A549 (cell line): Measurements from ENCODE around the gene NCOA7. TPM values are rescaled to one million over a fixed set of nuclear protein-coding genes. Genes with fewer than 3 reads are reported as not detected.

ENCODE experiments used
- ATAC-seq, 2 experiments: fragments of 200-7000 bp in 1 of 2; fragments of >200 bp in 1 of 2; cut with Nextera tagmentation in 1 of 2; cut with Tn5 transposase in 1 of 2; 3 replicates each; pipeline versions ENCODE4 v1.8.0 to v1.9.1; 2018 to 2020; ENCODE audit warnings: mild to moderate bottlenecking in 1 of 2, moderate library complexity in 1 of 2
- CTCF ChIA-PET: fragments of 300-600 bp; sonication (Branson Sonifier 250); formaldehyde crosslinking; extraction: SDS; loops from one replicate; lab custom pipeline; 2021; ENCODE audit warnings: antibody characterized with exemption, inconsistent platforms; lab: Yijun Ruan, JAX
- POLR2A ChIA-PET: fragments of 350-600 bp; formaldehyde crosslinking; extraction: SDS; loops from one replicate; lab custom pipeline; 2021; ENCODE audit warnings: antibody characterized with exemption, inconsistent platforms; lab: Yijun Ruan, JAX
- DNase-seq, 2 experiments: peaks; one replicate each; pipeline versions ENCODE4 v3.0.0 to v3.0.0-alpha.2; 2011 to 2016; ENCODE audit warnings: low read depth in 1 of 2, low spot score in 1 of 2
- FAIRE-seq: peaks from 2 replicates; lab custom pipeline; 2011; peaks lifted over from hg19 to GRCh38; lab: Jason Lieb, UNC
- H3K27ac ChIP-seq, 2 experiments: fragments of >200 bp; sonication (Bioruptor Twin); formaldehyde crosslinking; 3 replicates each; pipeline ENCODE4 v1.5.1; 2016 to 2017
- H3K4me1 ChIP-seq: fragments of >200 bp; sonication (Bioruptor Twin); formaldehyde crosslinking; 3 replicates; pipeline ENCODE4 v1.6.1; 2016
- H3K4me2 ChIP-seq: fragments of >200 bp; sonication (Bioruptor Twin); formaldehyde crosslinking; 3 replicates; pipeline ENCODE4 v1.6.1; 2016
- H3K4me3 ChIP-seq: fragments of >200 bp; sonication (Bioruptor Twin); formaldehyde crosslinking; 3 replicates; pipeline ENCODE4 v1.5.1; 2016
- H3K9me3 ChIP-seq: fragments of >200 bp; sonication (Bioruptor Twin); formaldehyde crosslinking; 3 replicates; pipeline ENCODE4 v1.6.1; 2016
- CEBPB ChIP-seq, 2 experiments: fragments of >200 bp in 1 of 2; sonication (Bioruptor Twin) in 1 of 2; formaldehyde crosslinking in 1 of 2; IDR thresholded peaks; 2 replicates each; pipeline ENCODE4 v1.6.1; 2012 to 2016
- EHMT2 ChIP-seq: fragments of 200-600 bp; sonication (generic); IDR thresholded peaks from 2 replicates; pipeline ENCODE4 v1.6.1; 2016; ENCODE audit warnings: antibody characterized with exemption, low read depth, mild to moderate bottlenecking, moderate library complexity
- FOSL2 ChIP-seq, 2 experiments: fragments of 450-650 bp in 1 of 2; fragments of >200 bp in 1 of 2; sonication (Bioruptor Twin) in 1 of 2; formaldehyde crosslinking; IDR thresholded peaks; 2 replicates each; pipeline versions ENCODE4 v1.5.0 to v1.6.1; 2016 to 2020; ENCODE audit warnings: mild to moderate bottlenecking in 1 of 2, moderate library complexity in 1 of 2
- GATA3 ChIP-seq: IDR thresholded peaks from 2 replicates; pipeline ENCODE4 v1.6.1; 2012; ENCODE audit warnings: borderline replicate concordance
- HDAC2 ChIP-seq: fragments of 200-600 bp; sonication (generic); IDR thresholded peaks from 2 replicates; pipeline ENCODE4 v1.6.1; 2016
- HEYL ChIP-seq: fragments of 250-450 bp; sonication (Bioruptor Pico); IDR thresholded peaks from 2 replicates; pipeline ENCODE4 v1.8.0; 2021; ENCODE audit warnings: mild to moderate bottlenecking, moderate library complexity
- HOXA7 ChIP-seq: fragments of 250-450 bp; sonication (Bioruptor Pico); IDR thresholded peaks from 2 replicates; pipeline ENCODE4 v1.5.0; 2020; ENCODE audit warnings: mild to moderate bottlenecking, moderate library complexity
- HOXB13 ChIP-seq: fragments of 250-450 bp; sonication (Bioruptor Pico); IDR thresholded peaks from 2 replicates; pipeline ENCODE4 v1.5.0; 2020; ENCODE audit warnings: low read depth, mild to moderate bottlenecking, moderate library complexity
- HOXB5 ChIP-seq: fragments of 250-450 bp; sonication (Bioruptor Pico); IDR thresholded peaks from 2 replicates; pipeline ENCODE4 v1.5.0; 2020; ENCODE audit warnings: mild to moderate bottlenecking, moderate library complexity
- JUNB ChIP-seq: fragments of >200 bp; sonication (Bioruptor Twin); formaldehyde crosslinking; IDR thresholded peaks from 2 replicates; pipeline ENCODE4 v1.6.1; 2016
- MAFK ChIP-seq: fragments of 450-650 bp; IDR thresholded peaks from 2 replicates; pipeline ENCODE4 v1.6.1; 2014; ENCODE audit not compliant: partially characterized antibody
- MAZ ChIP-seq: fragments of 150-350 bp; IDR thresholded peaks from 2 replicates; pipeline ENCODE4 v1.6.1; 2014; ENCODE audit warnings: antibody characterized with exemption, low read depth, low read length, borderline replicate concordance
- MYC ChIP-seq: IDR thresholded peaks from 2 replicates; pipeline ENCODE4 v1.6.1; 2012; ENCODE audit warnings: mild to moderate bottlenecking, inconsistent platforms, low read length, improper control_type of control experiment, borderline replicate concordance
- NFE2L2 ChIP-seq: fragments of 150-350 bp; conservative IDR thresholded peaks from 2 replicates; pipeline ENCODE4 v1.6.1; 2014; ENCODE audit warnings: low read length
- NPAS2 ChIP-seq: fragments of 250-450 bp; sonication (Bioruptor Pico); IDR thresholded peaks from 2 replicates; pipeline ENCODE4 v1.8.0; 2022; ENCODE audit warnings: mild to moderate bottlenecking, moderate library complexity, borderline replicate concordance
- PHF8 ChIP-seq: fragments of 200-600 bp; sonication (generic); IDR thresholded peaks from 2 replicates; pipeline ENCODE4 v1.6.1; 2016; ENCODE audit warnings: low read depth, mild to moderate bottlenecking, antibody characterized with exemption, moderate library complexity, borderline replicate concordance
- POLR2A ChIP-seq: IDR thresholded peaks from 2 replicates; pipeline ENCODE4 v1.6.1; 2012; ENCODE audit warnings: mild to moderate bottlenecking, low read length
- POLR2AphosphoS2 ChIP-seq: conservative IDR thresholded peaks from 2 replicates; pipeline ENCODE4 v1.6.1; 2012; ENCODE audit warnings: low read length, improper control_type of control experiment, inconsistent platforms
- RAD21 ChIP-seq, 2 experiments: fragments of >200 bp in 1 of 2; sonication (Bioruptor Twin) in 1 of 2; formaldehyde crosslinking in 1 of 2; IDR thresholded peaks in 1 of 2; conservative IDR thresholded peaks in 1 of 2; 2 replicates in 1 of 2; 3 replicates in 1 of 2; pipeline ENCODE4 v1.6.1; 2012 to 2018; ENCODE audit warnings: inconsistent platforms in 1 of 2
- RARB ChIP-seq: fragments of 250-450 bp; sonication (Bioruptor Pico); IDR thresholded peaks from 2 replicates; pipeline ENCODE4 v1.8.0; 2021; ENCODE audit warnings: mild to moderate bottlenecking, moderate library complexity
- RCOR1 ChIP-seq: fragments of 150-350 bp; IDR thresholded peaks from 2 replicates; pipeline ENCODE4 v1.6.1; 2014; ENCODE audit warnings: antibody characterized with exemption, low read length, low read depth
- RNF2 ChIP-seq: fragments of 200-600 bp; sonication (generic); IDR thresholded peaks from 2 replicates; pipeline ENCODE4 v1.6.1; 2016; ENCODE audit warnings: low read depth, mild to moderate bottlenecking, antibody characterized with exemption, moderate library complexity, borderline replicate concordance
- SMC3 ChIP-seq: fragments of >200 bp; sonication (Bioruptor Twin); formaldehyde crosslinking; IDR thresholded peaks from 3 replicates; pipeline ENCODE4 v1.6.1; 2018; ENCODE audit warnings: inconsistent platforms
- SREBF2 ChIP-seq: fragments of 450-650 bp; IDR thresholded peaks from 2 replicates; pipeline ENCODE4 v1.6.1; 2014; ENCODE audit warnings: mild to moderate bottlenecking, moderate library complexity
- TP53 ChIP-seq: fragments of 250-450 bp; sonication (Bioruptor Pico); IDR thresholded peaks from 2 replicates; pipeline ENCODE4 v1.5.0; 2021; ENCODE audit warnings: mild to moderate bottlenecking, moderate library complexity
- ZNF302 ChIP-seq: fragments of 250-450 bp; sonication (Bioruptor Pico); IDR thresholded peaks from 2 replicates; pipeline ENCODE4 v1.9.0; 2021; ENCODE audit warnings: inconsistent platforms, mild to moderate bottlenecking, moderate library complexity
- WGBS: methylation state at CpG from one replicate; pipeline ENCODE4 v1.1.6; 2017; ENCODE audit errors: missing lambda C conversion rate; 5-methylcytosine and 5-hydroxymethylcytosine counted together
- polyA minus RNA-seq: library from RNA; depleted of rRNA, polyadenylated mRNA; stranded (reverse); fragments of >200 nt; gene quantifications from 2 replicates; pipeline ENCODE4 v1.2.3, GENCODE V29; 2011; rRNA and poly(A)+ RNA removed
- polyA plus RNA-seq, 4 experiments: library from polyadenylated mRNA; depleted of rRNA in 3 of 4; stranded (reverse); fragments of >200 nt; fragmentation: RNase III in 1 of 4; extraction: RNeasy Plus Mini Kit Qiagen cat#74134 plus additional on column Dnase treatment in 1 of 4; gene quantifications; 2 replicates in 3 of 4; 3 replicates in 1 of 4; pipeline ENCODE4 v1.2.3, GENCODE V29; 2011 to 2017
- TF ChIP-seq, protein P1 (sequence below): fragments of 250-450 bp; sonication (Bioruptor Pico); IDR thresholded peaks from 2 replicates; pipeline ENCODE4 v1.5.0; 2021; ENCODE audit warnings: mild to moderate bottlenecking, moderate library complexity, borderline replicate concordance
- TF ChIP-seq, protein P2 (sequence below): fragments of >200 bp; sonication (Bioruptor Twin); formaldehyde crosslinking; IDR thresholded peaks from 2 replicates; pipeline ENCODE4 v1.6.1; 2016
- TF ChIP-seq, protein P3 (sequence below): IDR thresholded peaks from 2 replicates; pipeline ENCODE4 v1.6.1; 2012
- TF ChIP-seq, protein P4 (sequence below): fragments of >200 bp; sonication (Bioruptor Twin); formaldehyde crosslinking; IDR thresholded peaks from 3 replicates; pipeline ENCODE4 v1.6.1; 2016
- TF ChIP-seq, protein P5 (sequence below): fragments of 450-650 bp; IDR thresholded peaks from 2 replicates; pipeline ENCODE4 v1.6.1; 2014; ENCODE audit warnings: antibody characterized with exemption

NCOA7 gene, protein sequence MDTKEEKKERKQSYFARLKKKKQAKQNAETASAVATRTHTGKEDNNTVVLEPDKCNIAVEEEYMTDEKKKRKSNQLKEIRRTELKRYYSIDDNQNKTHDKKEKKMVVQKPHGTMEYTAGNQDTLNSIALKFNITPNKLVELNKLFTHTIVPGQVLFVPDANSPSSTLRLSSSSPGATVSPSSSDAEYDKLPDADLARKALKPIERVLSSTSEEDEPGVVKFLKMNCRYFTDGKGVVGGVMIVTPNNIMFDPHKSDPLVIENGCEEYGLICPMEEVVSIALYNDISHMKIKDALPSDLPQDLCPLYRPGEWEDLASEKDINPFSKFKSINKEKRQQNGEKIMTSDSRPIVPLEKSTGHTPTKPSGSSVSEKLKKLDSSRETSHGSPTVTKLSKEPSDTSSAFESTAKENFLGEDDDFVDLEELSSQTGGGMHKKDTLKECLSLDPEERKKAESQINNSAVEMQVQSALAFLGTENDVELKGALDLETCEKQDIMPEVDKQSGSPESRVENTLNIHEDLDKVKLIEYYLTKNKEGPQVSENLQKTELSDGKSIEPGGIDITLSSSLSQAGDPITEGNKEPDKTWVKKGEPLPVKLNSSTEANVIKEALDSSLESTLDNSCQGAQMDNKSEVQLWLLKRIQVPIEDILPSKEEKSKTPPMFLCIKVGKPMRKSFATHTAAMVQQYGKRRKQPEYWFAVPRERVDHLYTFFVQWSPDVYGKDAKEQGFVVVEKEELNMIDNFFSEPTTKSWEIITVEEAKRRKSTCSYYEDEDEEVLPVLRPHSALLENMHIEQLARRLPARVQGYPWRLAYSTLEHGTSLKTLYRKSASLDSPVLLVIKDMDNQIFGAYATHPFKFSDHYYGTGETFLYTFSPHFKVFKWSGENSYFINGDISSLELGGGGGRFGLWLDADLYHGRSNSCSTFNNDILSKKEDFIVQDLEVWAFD
- 154 and 195 TPM in 2 replicates for polyA plus RNA-seq (2011; rRNA removed)
- polyA plus RNA-seq (2012; cell fraction: cytosol; rRNA removed) = 70.9 and 72.3 TPM in 2 replicates
- 50.6 and 56.7 TPM in 2 replicates for polyA plus RNA-seq (2012; cell fraction: nucleus; rRNA removed)
- polyA plus RNA-seq (2017; fragmentation: RNase III; extraction: RNeasy Plus Mini Kit Qiagen cat#74134 plus additional on column Dnase treatment) = 60.3 to 74.1 TPM (median 66.4 TPM) in 3 replicates
- polyA minus RNA-seq = 278 and 281 TPM in 2 replicates

DNA sequence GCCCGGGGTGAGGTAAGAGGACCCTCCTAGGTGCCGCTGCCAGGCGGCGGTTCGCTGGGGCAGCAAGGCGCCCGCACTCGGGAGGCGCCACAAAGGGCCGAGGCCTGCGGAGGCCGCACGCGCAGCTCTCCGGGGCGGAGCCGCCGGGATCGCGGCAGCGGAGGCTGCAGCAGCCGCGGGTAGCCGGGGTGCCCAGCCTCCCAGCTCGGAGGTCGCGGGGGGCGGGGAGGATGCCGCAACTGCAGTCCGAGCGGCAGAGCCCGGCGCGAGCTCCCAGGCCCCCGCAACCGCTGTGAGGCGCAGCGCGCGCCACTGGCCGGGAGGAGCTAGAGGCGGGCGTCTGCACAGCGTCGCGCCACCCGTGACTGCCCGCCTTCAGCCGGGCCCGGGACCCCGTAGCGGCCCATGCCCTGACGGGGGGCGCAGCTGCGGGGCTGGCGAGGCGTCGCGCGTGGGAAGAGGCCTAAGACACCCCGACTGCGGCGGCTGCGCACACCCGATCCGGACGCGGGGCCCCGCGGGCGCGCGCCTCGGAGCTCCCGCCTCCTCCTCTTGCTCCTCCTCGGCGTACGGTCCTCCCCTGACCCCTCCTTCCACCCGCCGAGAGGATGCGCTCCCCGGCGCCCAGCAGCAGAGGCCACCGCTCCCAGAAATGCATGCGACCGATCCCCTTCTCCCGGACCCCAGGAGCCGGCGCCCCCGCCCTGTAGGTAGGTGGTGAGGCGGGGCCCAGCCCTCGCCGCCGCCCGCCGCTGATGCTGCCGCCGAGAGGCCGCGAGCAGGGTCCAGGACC lies at the start of gene NCOA7:
NCOA7 (plus strand) TSS at position 603 of the 793 bp plus-strand sequence. CDS start 24,395 bp downstream, outside the sequence.
- ChIA-PET POLR2A (interaction anchor here (0.9 to 3.6 kb wide), 10 partner anchors 9 to 489 kb away, joined by 3 to 47 read pairs (median 8); partner anchors contain the start of genes HDDC2, HINT3 and TRMT11), CTCF (interaction anchor here (0.6 to 3.4 kb wide), 24 partner anchors 9 to 1143 kb away, joined by 3 to 24 read pairs (median 5); partner anchors contain the start of genes HINT3 and TRMT11)
- 0% methylated on average over 8 of the region's 100 CpGs for WGBS
- peak within 1 kb of the TSS; percentile 81 for H3K4me2 ChIP-seq
- peaks cover 53% of the 10 kb centered on the region for H3K4me1 ChIP-seq
- FAIRE-seq = no peak
- H3K27ac ChIP-seq = peak within 1 kb of the TSS; percentile 91 to 97
- H3K9me3 ChIP-seq = no peaks in the 10 kb centered on the region
- peak within 1 kb of the TSS; percentile 81 for H3K4me3 ChIP-seq
- peak; percentile 85 to 87 for ATAC-seq
- peak; percentile 50 to 72 for DNase-seq
- no peak for TF ChIP-seq GATA3
- TF ChIP-seq POLR2AphosphoS2 = no peak
- peak; percentile 55 for TF ChIP-seq POLR2A
- TF ChIP-seq PHF8 = 0 out of 2 replicates have a peak, but pooled peaks have one; percentile 11
- TF ChIP-seq HOXB5 = no peak
- no peak for TF ChIP-seq HOXA7
- TF ChIP-seq MAZ = no peak
- TF ChIP-seq, protein P1, sequence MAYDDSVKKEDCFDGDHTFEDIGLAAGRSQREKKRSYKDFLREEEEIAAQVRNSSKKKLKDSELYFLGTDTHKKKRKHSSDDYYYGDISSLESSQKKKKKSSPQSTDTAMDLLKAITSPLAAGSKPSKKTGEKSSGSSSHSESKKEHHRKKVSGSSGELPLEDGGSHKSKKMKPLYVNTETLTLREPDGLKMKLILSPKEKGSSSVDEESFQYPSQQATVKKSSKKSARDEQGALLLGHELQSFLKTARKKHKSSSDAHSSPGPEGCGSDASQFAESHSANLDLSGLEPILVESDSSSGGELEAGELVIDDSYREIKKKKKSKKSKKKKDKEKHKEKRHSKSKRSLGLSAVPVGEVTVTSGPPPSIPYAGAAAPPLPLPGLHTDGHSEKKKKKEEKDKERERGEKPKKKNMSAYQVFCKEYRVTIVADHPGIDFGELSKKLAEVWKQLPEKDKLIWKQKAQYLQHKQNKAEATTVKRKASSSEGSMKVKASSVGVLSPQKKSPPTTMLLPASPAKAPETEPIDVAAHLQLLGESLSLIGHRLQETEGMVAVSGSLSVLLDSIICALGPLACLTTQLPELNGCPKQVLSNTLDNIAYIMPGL = 0 out of 2 replicates have a peak, but pooled peaks have one; percentile 30
- TF ChIP-seq ZNF302 = no peak
- TF ChIP-seq HOXB13 (CRISPR knock-in tag) = no peak
- no peak for TF ChIP-seq RAD21 (conservative IDR thresholded peaks at IDR 0.05 in 1 of 2, IDR thresholded peaks at IDR 0.05 in 1 of 2)
- no peak for TF ChIP-seq MYC
- TF ChIP-seq CEBPB (IDR thresholded peaks at IDR 0.05) = no peak
- 0 out of 3 replicates have a peak, but pooled peaks have one; percentile 4 for TF ChIP-seq SMC3
- no peak for TF ChIP-seq SREBF2
- no peak for TF ChIP-seq MAFK
- TF ChIP-seq JUNB = no peak
- TF ChIP-seq, protein P2, sequence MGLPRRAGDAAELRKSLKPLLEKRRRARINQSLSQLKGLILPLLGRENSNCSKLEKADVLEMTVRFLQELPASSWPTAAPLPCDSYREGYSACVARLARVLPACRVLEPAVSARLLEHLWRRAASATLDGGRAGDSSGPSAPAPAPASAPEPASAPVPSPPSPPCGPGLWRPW = no peak
- TF ChIP-seq HEYL (CRISPR knock-in tag) = no peak
- TF ChIP-seq NPAS2 (CRISPR knock-in tag) = no peak
- TF ChIP-seq RCOR1 = no peak
- TF ChIP-seq RNF2 = no peak
- TF ChIP-seq, protein P3, sequence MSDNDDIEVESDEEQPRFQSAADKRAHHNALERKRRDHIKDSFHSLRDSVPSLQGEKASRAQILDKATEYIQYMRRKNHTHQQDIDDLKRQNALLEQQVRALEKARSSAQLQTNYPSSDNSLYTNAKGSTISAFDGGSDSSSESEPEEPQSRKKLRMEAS = peak; percentile 10; the same call in 1 of the 2 replicates
- TF ChIP-seq, protein P4, sequence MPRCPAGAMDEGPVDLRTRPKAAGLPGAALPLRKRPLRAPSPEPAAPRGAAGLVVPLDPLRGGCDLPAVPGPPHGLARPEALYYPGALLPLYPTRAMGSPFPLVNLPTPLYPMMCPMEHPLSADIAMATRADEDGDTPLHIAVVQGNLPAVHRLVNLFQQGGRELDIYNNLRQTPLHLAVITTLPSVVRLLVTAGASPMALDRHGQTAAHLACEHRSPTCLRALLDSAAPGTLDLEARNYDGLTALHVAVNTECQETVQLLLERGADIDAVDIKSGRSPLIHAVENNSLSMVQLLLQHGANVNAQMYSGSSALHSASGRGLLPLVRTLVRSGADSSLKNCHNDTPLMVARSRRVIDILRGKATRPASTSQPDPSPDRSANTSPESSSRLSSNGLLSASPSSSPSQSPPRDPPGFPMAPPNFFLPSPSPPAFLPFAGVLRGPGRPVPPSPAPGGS = no peak
- TF ChIP-seq EHMT2 = no peak
- no peak for TF ChIP-seq TP53 (CRISPR knock-in tag)
- TF ChIP-seq, protein P5, sequence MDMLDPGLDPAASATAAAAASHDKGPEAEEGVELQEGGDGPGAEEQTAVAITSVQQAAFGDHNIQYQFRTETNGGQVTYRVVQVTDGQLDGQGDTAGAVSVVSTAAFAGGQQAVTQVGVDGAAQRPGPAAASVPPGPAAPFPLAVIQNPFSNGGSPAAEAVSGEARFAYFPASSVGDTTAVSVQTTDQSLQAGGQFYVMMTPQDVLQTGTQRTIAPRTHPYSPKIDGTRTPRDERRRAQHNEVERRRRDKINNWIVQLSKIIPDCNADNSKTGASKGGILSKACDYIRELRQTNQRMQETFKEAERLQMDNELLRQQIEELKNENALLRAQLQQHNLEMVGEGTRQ = no peak
- no peak for TF ChIP-seq FOSL2 (IDR thresholded peaks at IDR 0.05)
- TF ChIP-seq FOSL2 (CRISPR knock-in tag; IDR thresholded peaks at IDR 0.05) = no peak
- no peak for TF ChIP-seq RARB (CRISPR knock-in tag)
- TF ChIP-seq NFE2L2 = no peak
- no peak for TF ChIP-seq HDAC2
